GM23338 (cell line): ENCODE results near the gene HOXA1. TPM values are rescaled to one million over a fixed set of nuclear protein-coding genes. Genes with fewer than 3 reads are reported as not detected.

Experiments
- ATAC-seq: fragments of 200-7000 bp; cut with Tn5 transposase; 3 replicates; pipeline ENCODE4 v1.9.1; 2020
- DNase-seq: peaks from one replicate; pipeline ENCODE4 v3.0.0-alpha.2; 2015; ENCODE audit warnings: low spot score
- H2AFZ ChIP-seq: fragments of 200-600 bp; sonication (generic); 2 replicates; pipeline ENCODE4 v1.8.0; 2016; ENCODE audit warnings: antibody characterized with exemption, mild to moderate bottlenecking, moderate library complexity
- H3F3A ChIP-seq: fragments of 200-600 bp; sonication (generic); replicated peaks from 2 replicates; pipeline ENCODE4 v1.8.0; 2017; ENCODE audit warnings: antibody characterized with exemption, mixed run types, low read depth
- H3K27ac ChIP-seq: fragments of 200-600 bp; sonication (generic); 2 replicates; pipeline ENCODE4 v1.6.1; 2016; ENCODE audit warnings: low read depth
- H3K27me3 ChIP-seq: fragments of 200-600 bp; sonication (generic); 2 replicates; pipeline ENCODE4 v1.8.0; 2016; ENCODE audit warnings: mild to moderate bottlenecking, mixed run types, moderate library complexity; ENCODE audit not compliant: insufficient read depth
- H3K36me3 ChIP-seq: fragments of 200-600 bp; sonication (generic); 2 replicates; pipeline ENCODE4 v1.8.0; 2016; ENCODE audit warnings: mild to moderate bottlenecking; ENCODE audit not compliant: insufficient read depth
- H3K4me1 ChIP-seq: fragments of 200-600 bp; sonication (generic); 2 replicates; pipeline ENCODE4 v1.8.0; 2016; ENCODE audit warnings: mild to moderate bottlenecking, moderate library complexity; ENCODE audit not compliant: insufficient read depth
- H3K4me2 ChIP-seq: fragments of 200-600 bp; sonication (generic); 2 replicates; pipeline ENCODE4 v1.7.1; 2017; ENCODE audit warnings: mixed run types
- H3K4me3 ChIP-seq: fragments of 200-600 bp; sonication (generic); 2 replicates; pipeline ENCODE4 v1.6.1; 2016; ENCODE audit warnings: mixed run types
- H3K79me2 ChIP-seq: fragments of 200-600 bp; sonication (generic); replicated peaks from 2 replicates; pipeline ENCODE4 v1.8.0; 2017; ENCODE audit warnings: mild to moderate bottlenecking; ENCODE audit not compliant: insufficient read depth
- H3K9me2 ChIP-seq: fragments of 200-600 bp; sonication (generic); 2 replicates; pipeline ENCODE4 v1.8.0; 2017; ENCODE audit not compliant: insufficient read depth
- H4K20me1 ChIP-seq: fragments of 200-600 bp; sonication (generic); replicated peaks from 2 replicates; pipeline ENCODE4 v1.8.0; 2017; ENCODE audit warnings: mild to moderate bottlenecking; ENCODE audit not compliant: insufficient read depth
- H3K27ac Mint-ChIP-seq: 2 replicates; pipeline ENCODE4 v1.8.0; 2020; ENCODE audit warnings: inconsistent platforms, mild to moderate bottlenecking, moderate library complexity, mixed read lengths
- H3K27me3 Mint-ChIP-seq: 3 replicates; pipeline ENCODE4 v1.8.0; 2022; ENCODE audit warnings: low read depth, mild to moderate bottlenecking, moderate library complexity, mixed read lengths, inconsistent platforms; ENCODE audit not compliant: insufficient read depth, poor library complexity
- H3K36me3 Mint-ChIP-seq: 3 replicates; pipeline ENCODE4 v1.8.0; 2021; ENCODE audit warnings: low read depth, mild to moderate bottlenecking, inconsistent platforms, moderate library complexity, mixed read lengths
- H3K4me1 Mint-ChIP-seq: 3 replicates; pipeline ENCODE4 v1.8.0; 2020; ENCODE audit warnings: mild to moderate bottlenecking, inconsistent platforms, mixed read lengths
- H3K4me3 Mint-ChIP-seq: 3 replicates; pipeline ENCODE4 v1.8.0; 2021; ENCODE audit warnings: moderate library complexity, mild to moderate bottlenecking, inconsistent platforms, mixed read lengths
- H3K9me3 Mint-ChIP-seq: 3 replicates; pipeline ENCODE4 v1.8.0; 2020; ENCODE audit warnings: moderate library complexity, mild to moderate bottlenecking, inconsistent platforms, mixed read lengths
- CREB1 ChIP-seq: fragments of 250-450 bp; sonication (Bioruptor Pico); IDR thresholded peaks from 2 replicates; pipeline ENCODE4 v1.5.0; 2020; ENCODE audit warnings: low read depth, mild to moderate bottlenecking, moderate library complexity
- ETS1 ChIP-seq: IDR thresholded peaks from 2 replicates; pipeline ENCODE4 v1.6.1; 2016; ENCODE audit warnings: antibody characterized with exemption
- EZH2 ChIP-seq: fragments of 200-600 bp; sonication (generic); IDR thresholded peaks from one replicate; pipeline ENCODE4 v1.8.0; 2017; ENCODE audit warnings: antibody characterized with exemption, mild to moderate bottlenecking, low read depth; ENCODE audit not compliant: unreplicated experiment
- EZH2phosphoT487 ChIP-seq: fragments of 200-600 bp; sonication (generic); IDR thresholded peaks from one replicate; pipeline ENCODE4 v1.8.1; 2018; ENCODE audit warnings: antibody characterized with exemption; ENCODE audit not compliant: unreplicated experiment
- JUNB ChIP-seq: IDR thresholded peaks from one replicate; pipeline ENCODE4 v1.6.1; 2016; ENCODE audit warnings: antibody characterized with exemption; ENCODE audit not compliant: unreplicated experiment
- NANOG ChIP-seq: IDR thresholded peaks from 2 replicates; pipeline ENCODE4 v1.6.1; 2016; ENCODE audit warnings: antibody characterized with exemption, borderline replicate concordance
- POLR2AphosphoS5 ChIP-seq: IDR thresholded peaks from 2 replicates; pipeline ENCODE4 v1.6.1; 2016; ENCODE audit warnings: antibody characterized with exemption, low read depth
- REST ChIP-seq: IDR thresholded peaks from one replicate; pipeline ENCODE4 v1.6.1; 2018; ENCODE audit warnings: antibody characterized with exemption; ENCODE audit not compliant: unreplicated experiment
- STAT1 ChIP-seq: IDR thresholded peaks from one replicate; pipeline ENCODE4 v1.6.1; 2016; ENCODE audit warnings: antibody characterized with exemption; ENCODE audit not compliant: unreplicated experiment
- ZNF114 ChIP-seq: fragments of 250-450 bp; sonication (Bioruptor Pico); IDR thresholded peaks from 2 replicates; pipeline ENCODE4 v1.5.0; 2020; ENCODE audit warnings: mild to moderate bottlenecking, moderate library complexity
- ZNF331 ChIP-seq: fragments of 250-450 bp; sonication (Bioruptor Pico); IDR thresholded peaks from 2 replicates; pipeline ENCODE4 v1.5.0; 2020; ENCODE audit warnings: low read depth, mild to moderate bottlenecking, moderate library complexity
- polyA plus RNA-seq: library from polyadenylated mRNA; unstranded; fragments of >200 nt; fragmentation: Nextera tagmentation; extraction: Ambion mirVana; gene quantifications from 2 replicates; pipeline ENCODE4 v1.2.1, GENCODE V29; 2016
- total RNA-seq: library from RNA; depleted of rRNA; stranded (reverse); fragments of >200 nt; shearing (Covaris generic); gene quantifications from 2 replicates; pipeline ENCODE4 v1.2.3, GENCODE V29; 2014
- TF ChIP-seq, protein P1 (sequence below), 2 experiments: fragments of 200-600 bp in 1 of 2; sonication (generic) in 1 of 2; conservative IDR thresholded peaks; 2 replicates each; pipeline versions ENCODE4 v1.5.1 to v1.6.1; 2016 to 2017; ENCODE audit warnings: antibody characterized with exemption in 2 of 2, low read depth in 2 of 2, mild to moderate bottlenecking in 2 of 2, moderate library complexity in 1 of 2
- TF ChIP-seq, protein P2 (sequence below): fragments of 250-450 bp; sonication (Bioruptor Pico); IDR thresholded peaks from 2 replicates; pipeline ENCODE4 v1.5.0; 2020; ENCODE audit warnings: mild to moderate bottlenecking, moderate library complexity

HOXA1 gene
- total and polyA plus RNA-seq, 2 experiments from 2014 or later = not detected

DNA sequence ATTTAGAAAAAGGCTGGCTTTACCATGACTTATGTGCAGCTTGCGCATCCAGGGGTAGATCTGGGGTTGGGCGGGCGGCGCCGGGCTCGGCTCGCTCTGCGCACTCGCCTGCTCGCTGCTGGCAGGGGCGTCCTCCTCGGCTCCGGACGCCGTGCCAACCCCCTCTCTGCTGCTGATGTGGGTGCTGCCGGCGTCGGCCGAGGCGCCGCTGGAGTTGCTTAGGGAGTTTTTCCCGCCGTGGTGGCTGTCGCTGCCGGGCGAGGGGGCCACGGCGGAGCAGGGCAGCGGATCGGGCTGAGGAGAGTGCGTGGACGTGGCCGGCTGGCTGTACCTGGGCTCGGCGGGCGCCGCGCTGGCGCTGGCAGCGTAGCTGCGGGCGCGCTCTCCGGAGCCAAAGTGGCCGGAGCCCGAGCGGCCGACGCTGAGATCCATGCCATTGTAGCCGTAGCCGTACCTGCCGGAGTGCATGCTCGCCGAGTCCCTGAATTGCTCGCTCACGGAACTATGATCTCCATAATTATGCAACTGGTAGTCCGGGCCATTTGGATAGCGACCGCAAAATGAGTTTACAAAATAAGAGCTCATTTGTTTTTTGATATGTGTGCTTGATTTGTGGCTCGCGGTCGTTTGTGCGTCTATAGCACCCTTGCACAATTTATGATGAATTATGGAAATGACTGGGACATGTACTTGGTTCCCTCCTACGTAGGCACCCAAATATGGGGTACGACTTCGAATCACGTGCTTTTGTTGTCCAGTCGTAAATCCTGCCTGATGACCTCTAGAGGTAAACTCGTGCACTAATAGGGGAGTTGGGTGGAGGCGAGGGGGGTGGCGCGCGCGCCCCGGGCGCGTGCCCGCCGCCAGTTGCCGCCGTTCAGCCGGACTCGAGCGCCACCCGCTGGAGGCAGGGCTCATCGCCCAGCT is 47.5 kb upstream of the HOXA1 start, which contains the start of gene HOXA5:
TSS of gene HOXA5 (minus strand) at position 659 of the 927 bp plus-strand sequence. CDS start at position 585, 74 bp downstream.
- ATAC-seq (peak; percentile 36), DNase-seq (peak; percentile 91)
- H3K36me3 ChIP-seq = no peaks in the 10 kb centered on the region
- peaks cover 100% of the 10 kb centered on the region for H3K27me3 ChIP-seq
- H3K4me3 ChIP-seq = peak within 1 kb of the TSS; percentile 60
- TF ChIP-seq REST = no peak
- no peak for TF ChIP-seq STAT1
- TF ChIP-seq, protein P1, sequence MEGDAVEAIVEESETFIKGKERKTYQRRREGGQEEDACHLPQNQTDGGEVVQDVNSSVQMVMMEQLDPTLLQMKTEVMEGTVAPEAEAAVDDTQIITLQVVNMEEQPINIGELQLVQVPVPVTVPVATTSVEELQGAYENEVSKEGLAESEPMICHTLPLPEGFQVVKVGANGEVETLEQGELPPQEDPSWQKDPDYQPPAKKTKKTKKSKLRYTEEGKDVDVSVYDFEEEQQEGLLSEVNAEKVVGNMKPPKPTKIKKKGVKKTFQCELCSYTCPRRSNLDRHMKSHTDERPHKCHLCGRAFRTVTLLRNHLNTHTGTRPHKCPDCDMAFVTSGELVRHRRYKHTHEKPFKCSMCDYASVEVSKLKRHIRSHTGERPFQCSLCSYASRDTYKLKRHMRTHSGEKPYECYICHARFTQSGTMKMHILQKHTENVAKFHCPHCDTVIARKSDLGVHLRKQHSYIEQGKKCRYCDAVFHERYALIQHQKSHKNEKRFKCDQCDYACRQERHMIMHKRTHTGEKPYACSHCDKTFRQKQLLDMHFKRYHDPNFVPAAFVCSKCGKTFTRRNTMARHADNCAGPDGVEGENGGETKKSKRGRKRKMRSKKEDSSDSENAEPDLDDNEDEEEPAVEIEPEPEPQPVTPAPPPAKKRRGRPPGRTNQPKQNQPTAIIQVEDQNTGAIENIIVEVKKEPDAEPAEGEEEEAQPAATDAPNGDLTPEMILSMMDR (conservative IDR thresholded peaks at IDR 0.05; ENCODE audit: low read depth in 2 of 2) = peak; percentile 85 to 89
- TF ChIP-seq CREB1 (CRISPR knock-in tag) = peak; percentile 53
- no peak for TF ChIP-seq ZNF114 (CRISPR knock-in tag)
- TF ChIP-seq ZNF331 = no peak
- TF ChIP-seq NANOG = no peak
- peak; percentile 68 for TF ChIP-seq EZH2phosphoT487
- TF ChIP-seq, protein P2, sequence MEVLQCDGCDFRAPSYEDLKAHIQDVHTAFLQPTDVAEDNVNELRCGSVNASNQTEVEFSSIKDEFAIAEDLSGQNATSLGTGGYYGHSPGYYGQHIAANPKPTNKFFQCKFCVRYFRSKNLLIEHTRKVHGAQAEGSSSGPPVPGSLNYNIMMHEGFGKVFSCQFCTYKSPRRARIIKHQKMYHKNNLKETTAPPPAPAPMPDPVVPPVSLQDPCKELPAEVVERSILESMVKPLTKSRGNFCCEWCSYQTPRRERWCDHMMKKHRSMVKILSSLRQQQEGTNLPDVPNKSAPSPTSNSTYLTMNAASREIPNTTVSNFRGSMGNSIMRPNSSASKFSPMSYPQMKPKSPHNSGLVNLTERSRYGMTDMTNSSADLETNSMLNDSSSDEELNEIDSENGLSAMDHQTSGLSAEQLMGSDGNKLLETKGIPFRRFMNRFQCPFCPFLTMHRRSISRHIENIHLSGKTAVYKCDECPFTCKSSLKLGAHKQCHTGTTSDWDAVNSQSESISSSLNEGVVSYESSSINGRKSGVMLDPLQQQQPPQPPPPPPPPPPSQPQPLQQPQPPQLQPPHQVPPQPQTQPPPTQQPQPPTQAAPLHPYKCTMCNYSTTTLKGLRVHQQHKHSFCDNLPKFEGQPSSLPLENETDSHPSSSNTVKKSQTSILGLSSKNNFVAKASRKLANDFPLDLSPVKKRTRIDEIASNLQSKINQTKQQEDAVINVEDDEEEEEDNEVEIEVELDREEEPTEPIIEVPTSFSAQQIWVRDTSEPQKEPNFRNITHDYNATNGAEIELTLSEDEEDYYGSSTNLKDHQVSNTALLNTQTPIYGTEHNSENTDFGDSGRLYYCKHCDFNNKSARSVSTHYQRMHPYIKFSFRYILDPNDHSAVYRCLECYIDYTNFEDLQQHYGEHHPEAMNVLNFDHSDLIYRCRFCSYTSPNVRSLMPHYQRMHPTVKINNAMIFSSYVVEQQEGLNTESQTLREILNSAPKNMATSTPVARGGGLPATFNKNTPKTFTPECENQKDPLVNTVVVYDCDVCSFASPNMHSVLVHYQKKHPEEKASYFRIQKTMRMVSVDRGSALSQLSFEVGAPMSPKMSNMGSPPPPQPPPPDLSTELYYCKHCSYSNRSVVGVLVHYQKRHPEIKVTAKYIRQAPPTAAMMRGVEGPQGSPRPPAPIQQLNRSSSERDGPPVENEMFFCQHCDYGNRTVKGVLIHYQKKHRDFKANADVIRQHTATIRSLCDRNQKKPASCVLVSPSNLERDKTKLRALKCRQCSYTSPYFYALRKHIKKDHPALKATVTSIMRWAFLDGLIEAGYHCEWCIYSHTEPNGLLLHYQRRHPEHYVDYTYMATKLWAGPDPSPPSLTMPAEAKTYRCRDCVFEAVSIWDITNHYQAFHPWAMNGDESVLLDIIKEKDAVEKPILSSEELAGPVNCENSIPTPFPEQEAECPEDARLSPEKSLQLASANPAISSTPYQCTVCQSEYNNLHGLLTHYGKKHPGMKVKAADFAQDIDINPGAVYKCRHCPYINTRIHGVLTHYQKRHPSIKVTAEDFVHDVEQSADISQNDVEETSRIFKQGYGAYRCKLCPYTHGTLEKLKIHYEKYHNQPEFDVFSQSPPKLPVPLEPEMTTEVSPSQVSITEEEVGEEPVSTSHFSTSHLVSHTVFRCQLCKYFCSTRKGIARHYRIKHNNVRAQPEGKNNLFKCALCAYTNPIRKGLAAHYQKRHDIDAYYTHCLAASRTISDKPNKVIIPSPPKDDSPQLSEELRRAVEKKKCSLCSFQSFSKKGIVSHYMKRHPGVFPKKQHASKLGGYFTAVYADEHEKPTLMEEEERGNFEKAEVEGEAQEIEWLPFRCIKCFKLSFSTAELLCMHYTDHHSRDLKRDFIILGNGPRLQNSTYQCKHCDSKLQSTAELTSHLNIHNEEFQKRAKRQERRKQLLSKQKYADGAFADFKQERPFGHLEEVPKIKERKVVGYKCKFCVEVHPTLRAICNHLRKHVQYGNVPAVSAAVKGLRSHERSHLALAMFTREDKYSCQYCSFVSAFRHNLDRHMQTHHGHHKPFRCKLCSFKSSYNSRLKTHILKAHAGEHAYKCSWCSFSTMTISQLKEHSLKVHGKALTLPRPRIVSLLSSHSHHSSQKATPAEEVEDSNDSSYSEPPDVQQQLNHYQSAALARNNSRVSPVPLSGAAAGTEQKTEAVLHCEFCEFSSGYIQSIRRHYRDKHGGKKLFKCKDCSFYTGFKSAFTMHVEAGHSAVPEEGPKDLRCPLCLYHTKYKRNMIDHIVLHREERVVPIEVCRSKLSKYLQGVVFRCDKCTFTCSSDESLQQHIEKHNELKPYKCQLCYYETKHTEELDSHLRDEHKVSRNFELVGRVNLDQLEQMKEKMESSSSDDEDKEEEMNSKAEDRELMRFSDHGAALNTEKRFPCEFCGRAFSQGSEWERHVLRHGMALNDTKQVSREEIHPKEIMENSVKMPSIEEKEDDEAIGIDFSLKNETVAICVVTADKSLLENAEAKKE (CRISPR knock-in tag) = no peak
- TF ChIP-seq ETS1 = no peak
- peak; percentile 79 for TF ChIP-seq EZH2
- TF ChIP-seq POLR2AphosphoS5 = no peak
- TF ChIP-seq JUNB = no peak
- Mint-ChIP-seq H3K9me3 (peaks cover 26% of the 10 kb centered on the region), H3K4me3 (peak within 1 kb of the TSS; percentile 63), H3K27ac (no peak within 1 kb of the TSS), H3K27me3 (peaks cover 100% of the 10 kb centered on the region), H3K36me3 (no peaks in the 10 kb centered on the region; the same call in 2 of the 3 replicates), H3K4me1 (peaks cover 24% of the 10 kb centered on the region)
- peak within 1 kb of the TSS; percentile 67; the same call in 1 of the 2 replicates for H2AFZ ChIP-seq
- no peaks in the 10 kb centered on the region for H3K79me2 ChIP-seq
- peaks cover 44% of the 10 kb centered on the region for H4K20me1 ChIP-seq
- no peak within 1 kb of the TSS for H3K27ac ChIP-seq
- H3K4me1 ChIP-seq = peaks cover 40% of the 10 kb centered on the region
- H3F3A ChIP-seq = peaks cover 42% of the 10 kb centered on the region
- no peaks in the 10 kb centered on the region for H3K9me2 ChIP-seq
- H3K4me2 ChIP-seq = peak within 1 kb of the TSS; percentile 93
